ENCODE data around the gene SV2A. TPM values are rescaled to one million over a fixed set of nuclear protein-coding genes. Genes with fewer than 3 reads are reported as not detected.
A peak's percentile ranks its signal among the peaks of the same experiment; 100 is the strongest.

The SV2A gene
- total and polyA plus RNA-seq, 7 donors, result 0.13 to 0.48 (median 0.17) TPM

GRCh38 chr1:149932474-149932873 is 14.8 kb upstream of the SV2A start:
- H3K9me3 ChIP-seq, result no peaks in the 10 kb centered on the region
- H3K27me3 ChIP-seq (ENCODE audit: insufficient read depth in 3 of 3, low read length in 2 of 3), result no peaks in the 10 kb centered on the region
- ATAC-seq, result no peak
- peaks cover 17% of the 10 kb centered on the region for H3K4me1 ChIP-seq
- 90 to 93% (median 93%) methylated on average over 8 of the region's 8 CpGs for WGBS, 3 donors
- no peak for DNase-seq
- no peak overlapping the region for H3K27ac ChIP-seq
- no peak overlapping the region for H3K4me3 ChIP-seq
- TF ChIP-seq, protein P1, sequence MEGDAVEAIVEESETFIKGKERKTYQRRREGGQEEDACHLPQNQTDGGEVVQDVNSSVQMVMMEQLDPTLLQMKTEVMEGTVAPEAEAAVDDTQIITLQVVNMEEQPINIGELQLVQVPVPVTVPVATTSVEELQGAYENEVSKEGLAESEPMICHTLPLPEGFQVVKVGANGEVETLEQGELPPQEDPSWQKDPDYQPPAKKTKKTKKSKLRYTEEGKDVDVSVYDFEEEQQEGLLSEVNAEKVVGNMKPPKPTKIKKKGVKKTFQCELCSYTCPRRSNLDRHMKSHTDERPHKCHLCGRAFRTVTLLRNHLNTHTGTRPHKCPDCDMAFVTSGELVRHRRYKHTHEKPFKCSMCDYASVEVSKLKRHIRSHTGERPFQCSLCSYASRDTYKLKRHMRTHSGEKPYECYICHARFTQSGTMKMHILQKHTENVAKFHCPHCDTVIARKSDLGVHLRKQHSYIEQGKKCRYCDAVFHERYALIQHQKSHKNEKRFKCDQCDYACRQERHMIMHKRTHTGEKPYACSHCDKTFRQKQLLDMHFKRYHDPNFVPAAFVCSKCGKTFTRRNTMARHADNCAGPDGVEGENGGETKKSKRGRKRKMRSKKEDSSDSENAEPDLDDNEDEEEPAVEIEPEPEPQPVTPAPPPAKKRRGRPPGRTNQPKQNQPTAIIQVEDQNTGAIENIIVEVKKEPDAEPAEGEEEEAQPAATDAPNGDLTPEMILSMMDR (IDR thresholded peaks at IDR 0.05), result no peak
- intact Hi-C loops (cut with DNase I), result no loop called here
- no peaks in the 10 kb centered on the region for H3K36me3 ChIP-seq (ENCODE audit: insufficient read depth in 1 of 2, low read depth in 1 of 2)

DNA sequence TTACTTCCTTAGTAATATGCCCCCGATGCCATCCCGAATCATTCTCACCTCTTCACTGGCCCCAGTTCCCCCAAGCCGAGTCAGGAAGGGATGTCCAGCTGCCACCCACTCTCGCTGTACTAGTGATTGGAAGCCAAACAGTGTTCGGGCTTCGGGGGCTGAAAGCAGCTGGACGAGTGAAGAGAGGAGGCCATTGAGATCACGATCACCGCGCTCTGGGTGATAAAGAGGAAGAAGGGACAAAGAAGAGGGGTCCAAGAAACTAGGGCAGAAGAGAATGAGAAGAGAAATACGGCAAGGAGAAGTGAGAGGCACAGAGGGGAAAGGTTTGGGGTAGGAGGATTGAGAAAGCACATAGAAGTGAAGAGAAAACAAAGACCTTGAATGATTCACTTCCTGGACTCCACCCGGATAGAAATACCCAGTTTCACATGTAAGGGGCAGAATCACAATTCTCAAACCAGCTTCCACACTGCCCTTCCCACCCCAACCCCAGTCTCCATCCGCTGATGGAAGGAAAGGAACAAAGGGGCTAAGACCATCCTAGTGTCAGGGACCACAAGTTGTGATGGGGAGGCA is 13.7 kb upstream of the SV2A start:
- Histone ChIP-seq H3K27me3 (ENCODE audit: insufficient read depth in 3 of 3, low read length in 2 of 3) (no peaks in the 10 kb centered on the region), H3K9me3 (no peaks in the 10 kb centered on the region), H3K4me1 (peaks cover 15% of the 10 kb centered on the region), H3K27ac (no peak overlapping the region), H3K36me3 (ENCODE audit: insufficient read depth in 1 of 2, low read depth in 1 of 2) (peaks cover 0 to 4% of the 10 kb centered on the region in 2 donors), H3K4me3 (no peak overlapping the region)
- 86 to 88% (median 88%) methylated on average over 13 of the region's 13 CpGs for WGBS, 3 donors
- ATAC-seq (no peak), DNase-seq (no peak)
- TF ChIP-seq, protein P1 (IDR thresholded peaks at IDR 0.05), result no peak
- intact Hi-C loops (cut with DNase I), result no loop called here

- no peaks in the 10 kb centered on the region for H3K9me3 ChIP-seq
- no peak overlapping the region for H3K4me3 ChIP-seq
- intact Hi-C loops (cut with DNase I), result loop anchor here in 1 of 2 donors (5.0 kb wide), 1 partner anchor 38 kb away; no protein-coding TSS in a partner anchor
- peaks cover 27% of the 10 kb centered on the region for H3K4me1 ChIP-seq
- H3K27me3 ChIP-seq (ENCODE audit: insufficient read depth in 3 of 3, low read length in 2 of 3), result no peaks in the 10 kb centered on the region
- H3K36me3 ChIP-seq (ENCODE audit: insufficient read depth in 1 of 2, low read depth in 1 of 2), result peaks cover 0 to 19% of the 10 kb centered on the region in 2 donors
- no peak overlapping the region for H3K27ac ChIP-seq
- DNase-seq (no peak), ATAC-seq (no peak)
- WGBS, 3 donors, result 84 to 96% (median 90%) methylated on average over 2 of the region's 2 CpGs
- TF ChIP-seq, protein P1 (IDR thresholded peaks at IDR 0.05), result no peak
These were observed 12.2 kb upstream of the SV2A start for GRCh38 chr1:149929856-149930255.

DNA sequence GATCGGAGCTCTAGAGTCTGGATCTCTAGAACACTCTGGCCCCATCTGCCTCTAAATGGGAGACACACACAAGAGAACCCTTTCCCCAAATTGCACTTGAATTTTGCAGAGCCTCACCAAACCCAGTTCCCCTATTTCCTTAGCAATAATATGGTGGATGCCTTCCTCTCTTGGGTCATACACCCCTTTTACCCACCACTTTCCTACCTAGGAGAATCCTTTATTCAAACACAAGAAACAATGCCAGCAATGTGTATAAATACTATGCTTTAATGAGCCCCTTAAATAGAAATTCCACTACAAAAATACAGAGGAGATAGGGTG is 10.7 kb upstream of the SV2A start:
- DNase-seq (no peak), ATAC-seq (no peak)
- Histone ChIP-seq H3K27ac (peak overlapping the region; percentile 96), H3K4me1 (peaks cover 27% of the 10 kb centered on the region), H3K4me3 (peak overlapping the region; percentile 100), H3K9me3 (no peaks in the 10 kb centered on the region), H3K36me3 (ENCODE audit: insufficient read depth in 1 of 2, low read depth in 1 of 2) (peaks cover 0 to 34% of the 10 kb centered on the region in 2 donors), H3K27me3 (ENCODE audit: insufficient read depth in 3 of 3, low read length in 2 of 3) (no peaks in the 10 kb centered on the region)
- 0 to 5% (median 0%) methylated on average over 1 of the region's 1 CpG for WGBS, 3 donors
- TF ChIP-seq, protein P1 (IDR thresholded peaks at IDR 0.05), result no peak
- intact Hi-C loops (cut with DNase I), result loop anchor here in 1 of 2 donors (5.0 kb wide), 1 partner anchor 36 kb away; no protein-coding TSS in a partner anchor
